Measurements from ENCODE around the gene PRCD.

PRCD gene

GRCh38 chr17:76542566-76542971 lies 2.7 kb downstream of the PRCD start:
- no peak for DNase-seq

GRCh38 chr17:76542984-76543383 lies 3.1 kb downstream of the PRCD start:
- DNase-seq = no peak

- DNase-seq = no peak
Observed at GRCh38 chr17:76543482-76543825, 3.6 kb downstream of the PRCD start.

GRCh38 chr17:76543826-76544545 lies 4.1 kb downstream of the PRCD start:
- DNase-seq = no peak

DNA sequence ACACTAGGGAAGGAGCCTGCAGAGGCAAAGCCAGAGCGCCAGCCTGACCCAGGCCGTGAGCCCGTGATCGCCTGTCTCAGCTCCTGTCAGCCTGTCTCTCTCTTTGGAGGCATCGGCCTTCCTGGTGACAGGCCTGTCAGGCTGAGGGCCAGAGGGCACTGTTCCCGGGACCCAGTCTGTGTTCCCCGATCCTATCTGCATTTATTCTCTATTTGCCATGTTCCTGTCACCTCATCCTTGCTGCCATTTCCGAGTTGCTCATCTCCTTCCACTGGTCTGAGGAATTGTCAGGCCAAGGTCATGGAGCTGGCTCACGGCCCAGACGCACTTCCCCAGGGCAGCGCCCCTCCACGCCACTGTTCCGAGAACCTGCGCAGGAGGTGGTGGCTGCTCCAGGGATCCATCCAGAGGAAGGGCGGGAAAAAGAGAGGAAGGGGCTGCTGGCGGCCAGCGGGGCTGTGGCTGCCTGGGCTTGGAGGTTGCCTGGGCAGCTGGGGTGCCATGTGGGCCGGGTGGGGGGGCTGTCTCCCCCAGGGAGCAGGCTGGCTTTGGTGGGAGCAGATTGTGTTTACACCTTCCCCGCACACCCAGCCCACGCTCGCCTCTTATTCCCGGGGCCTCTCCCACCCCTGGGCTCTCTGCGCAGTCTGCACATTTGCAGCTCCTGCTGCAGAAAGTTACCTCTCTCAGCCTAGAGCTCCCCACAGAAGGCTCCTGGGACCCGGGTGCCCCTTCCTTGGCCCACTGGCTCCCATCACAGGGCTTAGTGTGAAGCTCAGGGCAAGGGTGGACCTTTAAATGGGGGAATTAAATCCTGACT lies 4.9 kb downstream of the PRCD start:
- DNase-seq = no peak

GRCh38 chr17:76545918-76546555 lies 6.2 kb downstream of the PRCD start:
- DNase-seq = no peak

- DNase-seq = no peak
Observed at GRCh38 chr17:76546556-76547182, 6.8 kb downstream of the PRCD start.

DNA sequence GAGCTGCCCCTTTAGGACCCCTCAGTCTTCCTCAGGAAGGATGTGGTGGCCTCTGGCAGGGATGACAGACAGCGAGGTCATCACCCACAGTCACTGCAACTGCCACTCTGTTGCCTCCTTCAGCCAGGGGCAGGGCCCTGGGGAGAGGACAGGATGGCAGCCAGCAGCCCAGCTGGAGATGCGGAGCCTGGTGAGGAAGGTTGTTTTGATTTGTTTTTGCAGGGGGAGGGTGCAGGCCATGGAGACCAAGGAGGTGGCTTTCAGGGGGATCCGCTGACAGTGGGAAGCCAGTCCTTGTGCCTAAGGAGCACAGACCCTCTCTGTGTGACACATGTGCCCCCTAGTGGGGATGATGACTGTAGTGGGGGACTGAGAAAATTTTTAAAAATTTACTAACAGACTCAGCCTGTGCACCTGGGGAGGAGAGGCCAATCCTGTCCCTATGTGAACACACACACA lies 7.4 kb downstream of the PRCD start:
- peak; percentile 32 for DNase-seq

GRCh38 chr17:76547642-76548202 lies 7.9 kb downstream of the PRCD start:
- DNase-seq = no peak

DNA sequence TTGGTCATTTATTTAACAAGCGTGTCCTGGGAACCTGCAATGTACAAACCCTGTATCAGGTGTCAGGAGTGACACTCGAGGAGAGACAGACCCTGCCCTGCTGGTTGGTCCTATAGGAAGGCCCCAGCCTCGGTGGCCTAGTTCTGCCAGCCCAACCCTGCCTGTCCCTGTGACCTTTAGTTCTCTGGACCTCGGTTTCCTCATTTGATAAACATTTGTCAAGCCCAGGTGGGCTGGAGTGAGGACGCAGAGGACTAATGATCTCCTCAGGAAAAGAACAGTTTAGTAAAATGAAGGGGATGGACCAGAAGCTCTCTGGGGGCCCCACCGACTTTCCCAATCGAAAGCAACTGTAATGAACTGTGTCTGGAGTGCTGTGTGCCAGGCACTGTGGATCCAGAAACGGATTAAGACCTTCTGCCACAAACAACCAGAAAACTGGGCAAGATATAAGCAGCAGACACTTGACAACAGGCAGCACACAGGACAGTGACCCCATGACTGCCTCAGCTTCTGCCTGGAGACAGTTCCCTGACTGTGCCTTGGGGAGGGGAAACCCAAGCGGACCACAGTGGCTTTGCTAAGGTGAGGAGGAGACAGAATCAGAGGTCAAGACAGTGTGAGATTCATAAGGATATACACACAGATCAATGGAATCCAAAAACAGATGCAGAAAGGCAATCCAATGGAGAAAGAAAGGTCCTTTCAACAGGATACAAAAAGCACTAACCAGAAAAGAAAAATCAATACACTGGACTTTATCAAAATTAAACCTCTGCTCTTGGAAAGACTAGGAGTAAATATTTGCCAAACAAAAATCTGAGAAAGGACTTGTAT lies 8.8 kb downstream of the PRCD start:
- DNase-seq = no peak

DNA sequence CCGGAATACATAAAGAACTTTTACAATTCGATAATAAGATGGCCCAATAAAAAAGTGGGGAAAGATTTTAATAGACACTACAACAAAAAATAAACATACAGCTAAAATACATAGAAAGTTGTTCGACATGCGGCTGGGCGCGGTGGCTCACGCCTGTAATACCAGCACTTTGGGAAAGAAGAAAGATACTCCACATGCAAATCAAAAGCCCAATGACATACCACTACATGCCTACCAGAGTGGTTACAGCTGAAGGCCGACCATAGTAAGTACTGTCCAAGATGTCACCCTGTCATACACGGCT lies 9.3 kb downstream of the PRCD start:
- DNase-seq = no peak

DNA sequence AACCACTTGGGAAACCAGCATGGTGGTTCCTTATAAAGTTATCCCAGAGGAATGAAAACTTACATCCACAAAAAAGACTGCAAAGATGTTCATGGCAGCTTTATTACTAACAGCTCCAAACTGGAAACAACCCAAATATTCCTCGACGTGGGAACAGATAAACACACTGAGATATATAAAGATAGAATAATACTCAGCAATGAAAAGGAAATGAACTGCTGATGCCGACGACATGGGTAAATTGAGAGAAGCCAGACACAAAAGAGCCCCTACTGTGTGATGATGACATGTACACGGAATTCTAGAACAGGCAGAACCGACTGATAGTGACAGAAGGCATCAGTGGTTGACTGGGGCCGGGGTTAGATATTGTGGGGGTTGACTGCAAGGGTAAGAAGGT lies 9.7 kb downstream of the PRCD start:
- no peak for DNase-seq

- DNase-seq = no peak
Observed at GRCh38 chr17:76550712-76551615, 11.1 kb downstream of the PRCD start.

GRCh38 chr17:76551685-76552084 lies 11.8 kb downstream of the PRCD start:
- DNase-seq = no peak

DNA sequence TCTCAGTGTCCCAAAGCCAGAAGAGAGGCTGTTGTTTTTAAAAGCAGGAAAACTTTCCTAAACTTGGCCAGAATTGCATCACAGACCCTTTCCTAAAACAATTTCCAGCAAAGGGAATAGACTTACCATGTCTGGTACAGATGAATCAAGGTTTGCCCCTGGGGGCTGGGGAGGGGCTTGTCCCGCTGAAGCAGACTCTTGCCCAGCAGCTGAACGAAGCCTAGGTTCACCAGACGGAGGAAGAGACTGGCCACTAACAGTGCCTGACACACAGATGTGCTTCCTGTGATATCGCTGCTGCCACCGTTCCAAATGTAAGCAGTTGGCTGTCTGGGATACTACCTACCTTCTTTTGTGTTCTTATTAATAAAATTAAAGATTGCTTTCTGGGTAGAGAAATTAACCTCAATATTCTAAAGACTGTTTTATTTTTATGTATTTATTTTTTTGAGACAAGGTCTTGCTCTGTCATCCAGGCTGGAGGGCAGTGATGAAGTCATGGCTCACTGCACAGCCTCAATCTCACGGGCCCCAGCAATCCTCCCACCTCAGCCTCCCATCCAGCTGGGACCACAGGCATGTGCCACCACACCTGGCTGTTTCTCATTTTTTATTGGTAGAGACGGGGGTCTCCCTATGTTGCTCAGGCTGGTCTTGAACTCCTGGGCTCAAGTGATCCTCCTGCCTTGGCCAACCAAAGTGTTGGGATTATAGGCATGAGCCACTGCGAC lies 13.5 kb downstream of the PRCD start:
- no peak for DNase-seq

DNA sequence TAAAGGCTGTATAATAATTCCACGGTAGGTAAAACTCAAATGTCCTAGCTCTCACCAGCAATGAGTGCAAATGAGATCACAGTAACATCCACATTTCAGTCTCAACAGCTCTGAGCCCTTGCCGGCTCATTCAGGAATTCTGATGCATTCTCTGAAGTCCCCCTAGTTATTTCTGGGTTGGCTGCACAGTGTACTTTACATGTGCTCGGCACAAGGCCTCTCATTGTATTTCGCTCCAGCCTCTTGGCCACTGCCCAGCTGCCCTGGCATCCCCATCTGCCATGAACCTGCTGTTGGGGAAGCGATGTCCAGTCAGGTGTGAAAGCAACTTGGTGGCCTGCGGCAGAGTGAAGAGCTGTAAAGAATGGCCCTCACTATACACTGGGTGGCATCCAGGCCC lies 14.3 kb downstream of the PRCD start:
- no peak for DNase-seq

- DNase-seq = no peak
Observed at GRCh38 chr17:76556765-76557367, 17.0 kb downstream of the PRCD start.

- DNase-seq = peak; percentile 89
Observed at GRCh38 chr17:76557368-76558197, 17.7 kb downstream of the PRCD start.
